NCI-H774 (cell line): ENCODE measurements around the gene DPP4.
A peak's percentile ranks its signal among the peaks of the same experiment; 100 is the strongest.

Experiments
- DNase-seq: peaks from one replicate; lab custom pipeline; 2025; lab: John Stamatoyannopoulos, UW

The DPP4 gene

GRCh38 chr2:162073888-162074631, at the start of gene DPP4:
DPP4 (minus strand) TSS chr2:162074215; CDS start chr2:162073981, 234 bp downstream.
- no peak for DNase-seq

- no peak for DNase-seq
Observed at GRCh38 chr2:162118166-162119031, 44.4 kb upstream of the DPP4 start.

GRCh38 chr2:162116352-162116751, 42.3 kb upstream of the DPP4 start:
- DNase-seq, result no peak

- no peak for DNase-seq
Observed at GRCh38 chr2:162115076-162115475, 41.1 kb upstream of the DPP4 start.

GRCh38 chr2:162114271-162114670, 40.3 kb upstream of the DPP4 start:
- DNase-seq, result no peak

- no peak for DNase-seq
Observed at GRCh38 chr2:162113776-162114168, 39.8 kb upstream of the DPP4 start.

- no peak for DNase-seq
Observed at GRCh38 chr2:162113088-162113775, 39.2 kb upstream of the DPP4 start.

- no peak for DNase-seq
Observed at GRCh38 chr2:162111958-162112850, 38.2 kb upstream of the DPP4 start.

- DNase-seq, result no peak
Observed at GRCh38 chr2:162107361-162107901, 33.4 kb upstream of the DPP4 start.

- DNase-seq, result no peak
Observed at GRCh38 chr2:162106746-162107145, 32.7 kb upstream of the DPP4 start.

GRCh38 chr2:162106146-162106551, 32.1 kb upstream of the DPP4 start:
- no peak for DNase-seq

GRCh38 chr2:162103443-162104009, 29.5 kb upstream of the DPP4 start:
- peak; percentile 31 for DNase-seq

GRCh38 chr2:162100579-162100978, 26.6 kb upstream of the DPP4 start:
- DNase-seq, result no peak

GRCh38 chr2:162099836-162100235, 25.8 kb upstream of the DPP4 start:
- DNase-seq, result no peak

GRCh38 chr2:162092658-162093556, 18.9 kb upstream of the DPP4 start:
- no peak for DNase-seq

GRCh38 chr2:162092008-162092390, 18.0 kb upstream of the DPP4 start:
- no peak for DNase-seq

- DNase-seq, result no peak
Observed at GRCh38 chr2:162091325-162092007, 17.5 kb upstream of the DPP4 start.

- no peak for DNase-seq
Observed at GRCh38 chr2:162090109-162090508, 16.1 kb upstream of the DPP4 start.

GRCh38 chr2:162086904-162087303, 12.9 kb upstream of the DPP4 start:
- no peak for DNase-seq
